DMS53 (cell line): ENCODE results near the gene ZDHHC12.

Experiments used
- DNase-seq: peaks from one replicate; lab custom pipeline; 2025; lab: John Stamatoyannopoulos, UW

Gene ZDHHC12

GRCh38 chr9:128723866-128724743 lies at the start of gene ZDHHC12:
Gene ZDHHC12, minus strand, starts transcription at chr9:128724127. Its CDS starts 34 bp downstream, at chr9:128724093.
- DNase-seq, result peak; percentile 100

- DNase-seq, result no peak
Observed at GRCh38 chr9:128773049-128773448, 49.1 kb upstream of the ZDHHC12 start.

GRCh38 chr9:128771745-128772519 lies 48.0 kb upstream of the ZDHHC12 start, which contains the start of gene ZER1:
Gene ZER1, minus strand, starts transcription at chr9:128771927. Its CDS starts 16,362 bp downstream, at chr9:128755565.
- peak; percentile 97 for DNase-seq

- peak; percentile 72 for DNase-seq
Observed at GRCh38 chr9:128771094-128771721, 47.3 kb upstream of the ZDHHC12 start.

- no peak for DNase-seq
Observed at GRCh38 chr9:128770286-128771030, 46.5 kb upstream of the ZDHHC12 start.

- no peak for DNase-seq
Observed at GRCh38 chr9:128768606-128769005, 44.7 kb upstream of the ZDHHC12 start.

GRCh38 chr9:128765499-128765898 lies 41.6 kb upstream of the ZDHHC12 start:
- no peak for DNase-seq

- no peak for DNase-seq
Observed at GRCh38 chr9:128764361-128764760, 40.4 kb upstream of the ZDHHC12 start.

GRCh38 chr9:128762671-128763449 lies 38.9 kb upstream of the ZDHHC12 start:
- DNase-seq, result no peak

- no peak for DNase-seq
Observed at GRCh38 chr9:128757602-128758001, 33.7 kb upstream of the ZDHHC12 start.

GRCh38 chr9:128753627-128754026 lies 29.7 kb upstream of the ZDHHC12 start:
- no peak for DNase-seq

GRCh38 chr9:128750926-128751595 lies 27.1 kb upstream of the ZDHHC12 start:
- DNase-seq, result no peak

GRCh38 chr9:128747241-128747640 lies 23.3 kb upstream of the ZDHHC12 start:
- no peak for DNase-seq

- no peak for DNase-seq
Observed at GRCh38 chr9:128743421-128743820, 19.5 kb upstream of the ZDHHC12 start.

GRCh38 chr9:128742401-128742800 lies 18.5 kb upstream of the ZDHHC12 start:
- peak; percentile 26 for DNase-seq

- DNase-seq, result peak; percentile 40
Observed at GRCh38 chr9:128735373-128735772, 11.4 kb upstream of the ZDHHC12 start.

- DNase-seq, result peak; percentile 96
Observed at GRCh38 chr9:128733256-128733655, 9.3 kb upstream of the ZDHHC12 start.

- DNase-seq, result no peak
Observed at GRCh38 chr9:128732576-128732975, 8.6 kb upstream of the ZDHHC12 start.

GRCh38 chr9:128731691-128732090 lies 7.8 kb upstream of the ZDHHC12 start:
- no peak for DNase-seq

- no peak for DNase-seq
Observed at GRCh38 chr9:128731093-128731492, 7.2 kb upstream of the ZDHHC12 start.
